ENCODE measurements around the gene PRRC1. TPM values are rescaled to one million over a fixed set of nuclear protein-coding genes. Genes with fewer than 3 reads are reported as not detected.
"Not testable (repeated sequence)": the region's sequence is repeated elsewhere in the genome, so short reads cannot be mapped to it uniquely, and the experiment has no call there.

The PRRC1 gene
- total and polyA plus RNA-seq, 9 donors = 38.2 to 65.8 (median 52.8) TPM

DNA sequence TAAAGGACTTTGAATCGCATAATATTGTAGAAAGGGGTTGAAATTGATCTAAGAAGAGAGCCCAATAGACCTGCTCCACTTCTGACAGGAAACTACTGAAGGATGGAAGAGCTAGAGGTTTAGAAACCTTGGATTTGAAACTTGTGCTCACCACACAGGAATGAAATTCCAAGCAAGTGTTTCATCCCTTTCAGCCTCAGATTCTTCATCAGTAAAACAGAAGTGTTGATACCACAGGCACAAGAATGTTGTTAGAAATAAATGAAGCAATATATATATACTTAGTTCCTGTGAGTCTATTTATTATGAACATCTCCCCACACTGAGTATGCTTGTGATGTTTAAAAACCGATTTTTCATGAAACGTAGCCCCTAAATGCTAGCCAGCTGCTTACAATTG is 43.8 kb downstream of the PRRC1 start:
- DNase-seq = no peak
- H3K4me1 ChIP-seq (ENCODE audit: control insufficient read depth, insufficient read depth, low read length) = peaks cover 6% of the 10 kb centered on the region
- H3K27me3 ChIP-seq (ENCODE audit: control insufficient read depth, insufficient read depth, low read length) = no peaks in the 10 kb centered on the region
- no peak overlapping the region for H3K27ac ChIP-seq (ENCODE audit: low read length)
- no peaks in the 10 kb centered on the region for H3K36me3 ChIP-seq (ENCODE audit: control insufficient read depth, insufficient read depth, low read length)
- no CpG with 5 or more reads among the region's 3 CpGs for WGBS (ENCODE audit: insufficient coverage)
- H3K4me3 ChIP-seq (ENCODE audit: low read length) = no peak overlapping the region
- H3K9me3 ChIP-seq (replicated peaks; ENCODE audit: control insufficient read depth, low read depth, low read length) = no peaks in the 10 kb centered on the region

DNA sequence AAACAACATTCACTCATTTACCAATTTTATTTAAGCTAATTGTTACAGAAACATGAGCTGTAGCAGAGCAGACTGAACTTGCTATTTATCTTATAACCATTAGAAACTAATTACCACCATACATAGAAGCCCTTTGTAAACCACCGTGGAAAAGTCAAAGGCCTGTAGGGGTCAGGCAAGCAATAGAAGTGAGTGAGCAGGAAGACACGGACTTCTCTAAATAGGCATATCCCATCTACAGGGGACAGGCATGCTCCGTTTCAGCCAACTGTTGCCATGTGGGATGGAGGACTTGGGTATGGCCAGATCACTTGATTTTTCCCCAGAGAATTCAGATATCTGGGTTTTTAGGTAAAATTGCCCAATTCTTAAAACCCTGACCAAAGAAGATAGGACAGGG is 44.8 kb downstream of the PRRC1 start:
- no CpG with 5 or more reads among the region's 3 CpGs for WGBS (ENCODE audit: insufficient coverage)
- Histone ChIP-seq H3K9me3 (replicated peaks; ENCODE audit: control insufficient read depth, low read depth, low read length) (no peaks in the 10 kb centered on the region), H3K4me3 (ENCODE audit: low read length) (no peak overlapping the region)

DNA sequence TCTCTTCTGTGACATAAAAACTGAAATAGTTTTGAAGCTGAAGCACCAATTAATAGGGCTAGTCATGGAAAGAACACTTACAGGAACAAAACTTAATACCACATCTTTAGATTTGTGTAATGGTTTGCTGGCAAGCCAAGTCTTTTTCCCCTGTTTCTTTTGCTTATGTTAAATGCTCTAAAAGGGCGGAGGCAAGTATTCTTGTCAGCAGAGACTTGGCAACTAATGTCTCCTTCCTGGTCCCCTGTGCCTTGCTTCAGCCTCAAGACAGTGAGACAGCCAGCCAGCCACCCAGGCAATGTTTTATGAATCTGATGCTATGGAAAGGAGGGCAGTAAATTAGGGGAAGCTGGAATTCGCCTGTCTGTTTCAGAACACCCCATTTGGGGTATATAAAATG is 45.7 kb downstream of the PRRC1 start:
- H3K36me3 ChIP-seq (ENCODE audit: control insufficient read depth, insufficient read depth, low read length) = no peaks in the 10 kb centered on the region
- WGBS (ENCODE audit: insufficient coverage) = 13% methylated on average over 1 of the region's 2 CpGs
- no peaks in the 10 kb centered on the region for H3K27me3 ChIP-seq (ENCODE audit: control insufficient read depth, insufficient read depth, low read length)
- no peaks in the 10 kb centered on the region for H3K9me3 ChIP-seq (replicated peaks; ENCODE audit: control insufficient read depth, low read depth, low read length)
- DNase-seq = peak; percentile 89
- peak overlapping the region; percentile 37 for H3K27ac ChIP-seq (ENCODE audit: low read length)
- peaks cover 6% of the 10 kb centered on the region for H3K4me1 ChIP-seq (ENCODE audit: control insufficient read depth, insufficient read depth, low read length)
- no peak overlapping the region for H3K4me3 ChIP-seq (ENCODE audit: low read length)

More for the DNA sequence above, 44.8 kb downstream of the PRRC1 start:
- peak; percentile 52 for DNase-seq
- H3K27ac ChIP-seq (ENCODE audit: low read length) = no peak overlapping the region
- no peaks in the 10 kb centered on the region for H3K36me3 ChIP-seq (ENCODE audit: control insufficient read depth, insufficient read depth, low read length)
- H3K4me1 ChIP-seq (ENCODE audit: control insufficient read depth, insufficient read depth, low read length) = peaks cover 6% of the 10 kb centered on the region
- H3K27me3 ChIP-seq (ENCODE audit: control insufficient read depth, insufficient read depth, low read length) = no peaks in the 10 kb centered on the region

DNA sequence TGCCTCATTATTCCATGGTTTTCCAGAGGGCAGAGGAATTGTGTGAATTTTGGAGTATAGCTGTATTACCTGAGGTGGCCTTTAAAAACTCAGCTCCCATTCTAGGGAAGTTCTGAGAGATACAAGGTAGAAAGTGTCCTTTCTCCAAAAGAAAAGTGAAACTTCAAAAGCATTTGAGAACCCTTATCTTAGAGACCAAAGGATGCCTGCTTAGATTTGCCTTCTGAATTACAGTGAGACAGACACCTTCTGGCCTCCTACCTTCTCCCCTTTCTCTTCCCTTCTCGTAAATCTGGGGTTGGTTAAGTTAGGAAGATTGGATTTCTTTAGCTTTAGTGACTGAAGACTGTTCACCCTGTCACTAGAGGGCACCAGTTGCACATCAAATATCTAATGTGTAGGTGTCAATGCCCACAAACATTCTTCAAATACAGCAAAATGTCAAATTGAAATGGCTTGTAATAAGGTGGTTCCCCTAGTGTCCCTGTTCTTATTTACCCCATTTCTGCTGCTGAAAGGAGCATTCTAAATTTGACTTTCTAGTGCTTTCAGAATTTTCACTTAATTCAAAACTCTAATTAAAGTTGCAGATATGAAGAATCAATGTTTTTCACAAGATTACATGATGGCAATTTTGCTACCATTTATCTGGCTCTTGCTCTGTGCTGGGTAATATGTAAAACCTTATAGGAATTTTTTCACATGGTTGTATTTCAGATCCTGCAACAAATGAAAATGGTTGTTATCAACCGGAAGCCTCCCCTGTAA is 46.7 kb downstream of the PRRC1 start:
- peak; percentile 68 for DNase-seq
- Histone ChIP-seq H3K9me3 (replicated peaks; ENCODE audit: control insufficient read depth, low read depth, low read length) (no peaks in the 10 kb centered on the region), H3K4me3 (ENCODE audit: low read length) (no peak overlapping the region), H3K36me3 (ENCODE audit: control insufficient read depth, insufficient read depth, low read length) (no peaks in the 10 kb centered on the region), H3K27ac (ENCODE audit: low read length) (no peak overlapping the region), H3K4me1 (ENCODE audit: control insufficient read depth, insufficient read depth, low read length) (peaks cover 6% of the 10 kb centered on the region), H3K27me3 (ENCODE audit: control insufficient read depth, insufficient read depth, low read length) (no peaks in the 10 kb centered on the region)
- WGBS (ENCODE audit: insufficient coverage) = no CpG with 5 or more reads among the region's 2 CpGs

DNA sequence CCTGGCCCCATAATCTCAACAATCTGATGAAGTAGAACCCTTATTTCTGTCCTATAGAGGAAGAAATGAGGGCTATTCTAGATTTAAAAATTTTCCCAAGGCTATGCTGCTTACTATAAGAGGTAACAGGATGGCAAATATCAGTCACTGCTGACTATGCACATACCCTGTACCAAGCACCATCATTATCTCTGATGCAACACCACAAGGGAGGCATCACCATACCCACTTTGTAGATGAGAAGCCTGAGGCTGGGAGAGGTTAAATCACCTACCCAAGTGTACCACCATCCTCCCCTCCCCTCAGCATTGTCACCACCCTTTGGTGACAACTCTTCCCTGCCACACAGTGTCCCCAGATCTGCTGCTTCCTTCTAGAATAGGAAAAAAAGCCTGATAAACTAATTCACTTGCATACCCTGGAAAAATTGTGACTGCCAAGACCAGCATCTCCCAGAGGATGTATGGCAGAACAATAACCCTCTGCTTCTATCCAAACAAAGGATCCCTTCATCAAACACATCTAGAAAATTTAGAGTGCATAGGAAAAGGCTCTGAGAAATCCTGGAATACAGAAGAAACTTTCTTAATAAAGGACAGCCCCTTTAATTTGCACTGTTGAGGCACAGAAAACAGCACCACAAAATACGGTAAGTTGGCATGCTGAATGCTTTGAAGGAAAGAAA is 48.3 kb downstream of the PRRC1 start:
- DNase-seq = no peak
- no peaks in the 10 kb centered on the region for H3K27me3 ChIP-seq (ENCODE audit: control insufficient read depth, insufficient read depth, low read length)
- H3K9me3 ChIP-seq (replicated peaks; ENCODE audit: control insufficient read depth, low read depth, low read length) = no peaks in the 10 kb centered on the region
- no peaks in the 10 kb centered on the region for H3K36me3 ChIP-seq (ENCODE audit: control insufficient read depth, insufficient read depth, low read length)
- 83% methylated on average over 1 of the region's 1 CpG for WGBS (ENCODE audit: insufficient coverage)
- no peak overlapping the region for H3K4me3 ChIP-seq (ENCODE audit: low read length)
- no peak overlapping the region for H3K27ac ChIP-seq (ENCODE audit: low read length)
- peaks cover 6% of the 10 kb centered on the region for H3K4me1 ChIP-seq (ENCODE audit: control insufficient read depth, insufficient read depth, low read length)

DNA sequence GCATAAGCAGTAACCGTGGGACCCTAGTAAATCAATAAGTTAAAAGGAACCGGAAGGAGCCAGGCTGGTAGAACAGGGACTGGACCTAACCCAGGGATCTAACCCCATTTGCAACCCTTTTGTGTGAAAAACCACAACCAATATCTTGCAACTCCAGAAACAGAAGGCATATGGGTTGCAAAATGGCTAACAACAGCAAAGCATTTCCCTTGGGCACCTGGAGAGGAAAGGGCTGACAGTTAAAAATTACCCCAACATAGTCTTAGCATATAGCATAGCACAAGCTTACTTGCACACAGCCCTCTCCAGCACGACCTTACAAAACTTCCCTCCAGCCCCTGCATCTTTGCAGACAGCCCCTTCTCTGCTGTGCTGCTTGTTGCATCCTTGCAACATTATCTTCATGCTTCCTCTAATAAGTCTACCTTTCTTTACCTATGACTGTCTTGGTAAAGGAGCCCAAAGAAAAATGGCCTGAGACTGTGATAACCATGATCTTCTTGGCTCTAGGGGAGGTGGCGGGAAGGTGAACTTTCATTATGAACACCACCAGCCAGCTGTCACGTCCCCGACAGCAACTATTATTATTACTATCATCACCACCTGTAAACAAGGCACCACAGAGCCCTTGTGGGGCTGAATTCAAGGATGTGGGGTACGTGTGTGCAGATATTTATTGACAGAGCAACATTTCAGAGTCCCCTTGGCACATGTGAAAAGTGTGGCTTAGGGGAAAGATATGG is 49.8 kb downstream of the PRRC1 start:
- 0% methylated on average over 1 of the region's 7 CpGs for WGBS (ENCODE audit: insufficient coverage)
- no peaks in the 10 kb centered on the region for H3K36me3 ChIP-seq (ENCODE audit: control insufficient read depth, insufficient read depth, low read length)
- H3K4me1 ChIP-seq (ENCODE audit: control insufficient read depth, insufficient read depth, low read length) = peaks cover 6% of the 10 kb centered on the region
- DNase-seq = no peak
- no peaks in the 10 kb centered on the region for H3K27me3 ChIP-seq (ENCODE audit: control insufficient read depth, insufficient read depth, low read length)
- no peaks in the 10 kb centered on the region for H3K9me3 ChIP-seq (replicated peaks; ENCODE audit: control insufficient read depth, low read depth, low read length)
- no peak overlapping the region for H3K4me3 ChIP-seq (ENCODE audit: low read length)
- H3K27ac ChIP-seq (ENCODE audit: low read length) = no peak overlapping the region

DNA sequence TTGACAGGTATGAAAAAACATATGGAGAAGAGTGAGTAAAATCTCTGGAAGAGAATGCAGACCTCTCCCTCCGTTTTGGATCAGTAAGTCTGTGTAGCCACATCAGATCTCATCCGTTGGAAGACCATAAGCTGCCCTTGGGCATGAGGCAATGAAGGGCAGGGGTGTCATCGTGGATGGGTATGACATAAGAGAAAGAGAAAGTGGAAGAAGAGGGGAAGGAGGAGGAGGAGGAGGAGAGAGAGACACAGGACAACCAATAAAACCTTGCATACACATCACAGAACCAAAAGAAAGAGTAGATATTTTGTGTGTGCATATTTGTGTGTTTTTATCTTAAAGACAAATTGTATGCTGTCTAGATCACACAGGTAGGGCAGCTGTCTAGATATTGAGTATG is 50.7 kb downstream of the PRRC1 start:
- H3K36me3 ChIP-seq (ENCODE audit: control insufficient read depth, insufficient read depth, low read length) = no peaks in the 10 kb centered on the region
- H3K4me1 ChIP-seq (ENCODE audit: control insufficient read depth, insufficient read depth, low read length) = peaks cover 2% of the 10 kb centered on the region
- H3K9me3 ChIP-seq (replicated peaks; ENCODE audit: control insufficient read depth, low read depth, low read length) = peaks cover 1% of the 10 kb centered on the region
- H3K27me3 ChIP-seq (ENCODE audit: control insufficient read depth, insufficient read depth, low read length) = no peaks in the 10 kb centered on the region
- no peak overlapping the region for H3K4me3 ChIP-seq (ENCODE audit: low read length)
- no peak overlapping the region for H3K27ac ChIP-seq (ENCODE audit: low read length)
- WGBS (ENCODE audit: insufficient coverage) = 67% methylated on average over 1 of the region's 3 CpGs
- DNase-seq = no peak

DNA sequence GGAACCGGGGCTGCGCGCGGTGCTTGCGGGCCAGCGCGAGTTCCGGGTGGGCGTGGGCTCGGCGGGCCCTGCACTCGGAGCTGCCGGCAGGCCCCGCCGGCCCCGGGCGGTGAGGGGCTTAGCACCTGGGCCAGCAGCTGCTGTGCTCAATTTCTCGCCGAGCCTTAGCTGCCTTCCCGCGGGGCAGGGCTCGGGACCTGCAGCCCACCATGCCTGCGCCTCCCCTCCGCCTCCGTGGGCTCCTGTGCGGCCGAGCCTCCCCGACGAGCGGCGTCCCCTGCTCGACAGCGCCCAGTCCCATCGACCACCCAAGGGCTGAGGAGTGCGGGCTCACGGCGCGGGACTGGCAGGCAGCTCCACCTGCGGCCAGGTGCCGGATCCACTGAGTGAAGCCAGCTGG is 52.0 kb downstream of the PRRC1 start:
- H3K27ac ChIP-seq (ENCODE audit: low read length); DNase-seq; H3K4me3 ChIP-seq (ENCODE audit: low read length); H3K9me3 ChIP-seq (replicated peaks; ENCODE audit: control insufficient read depth, low read depth, low read length); H3K27me3 ChIP-seq (ENCODE audit: control insufficient read depth, insufficient read depth, low read length); H3K36me3 ChIP-seq (ENCODE audit: control insufficient read depth, insufficient read depth, low read length); H3K4me1 ChIP-seq (ENCODE audit: control insufficient read depth, insufficient read depth, low read length): not testable (repeated sequence)
- 58% methylated on average over 36 of the region's 40 CpGs for WGBS (ENCODE audit: insufficient coverage)

DNA sequence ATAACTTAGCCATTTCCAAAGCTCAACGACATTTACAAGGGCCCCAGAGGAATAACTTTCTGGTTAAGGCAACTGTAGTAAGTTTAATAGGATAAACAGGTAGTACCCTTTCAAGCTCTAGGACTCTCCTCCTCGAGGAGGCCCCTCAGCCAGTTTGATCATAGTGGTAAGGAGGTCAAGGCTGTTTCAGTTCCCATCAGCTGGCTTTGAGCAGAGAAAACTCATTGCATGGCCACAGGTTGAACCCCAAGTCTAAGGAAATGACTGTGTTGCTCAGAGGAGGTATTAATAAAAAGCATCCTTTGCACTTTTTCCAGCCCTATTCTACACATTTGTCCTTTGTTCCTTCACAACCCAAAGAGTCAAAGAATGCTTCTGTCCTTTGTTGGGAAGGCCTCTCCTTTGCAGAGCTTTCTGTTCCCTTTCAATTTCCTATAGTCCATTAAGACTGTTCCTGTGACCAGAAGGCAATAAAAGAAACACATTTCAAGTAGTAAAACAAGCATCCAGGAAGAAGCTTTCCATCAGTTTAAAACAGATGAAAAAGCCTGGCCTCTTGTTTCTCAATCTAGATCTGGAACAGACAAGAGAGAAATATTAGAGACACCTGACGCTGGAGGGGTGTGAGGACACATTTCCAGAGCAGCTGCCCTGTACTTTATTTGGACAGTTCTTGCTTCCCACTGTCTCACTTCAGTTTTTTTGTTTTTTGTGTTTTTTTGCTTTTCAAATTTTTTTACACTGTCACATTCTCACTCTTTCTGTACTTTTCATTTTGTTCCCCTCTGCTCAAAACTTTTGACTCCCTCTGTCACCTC is 54.1 kb downstream of the PRRC1 start:
- H3K4me1 ChIP-seq (ENCODE audit: control insufficient read depth, insufficient read depth, low read length) = no peaks in the 10 kb centered on the region
- WGBS (ENCODE audit: insufficient coverage) = no CpG with 5 or more reads among the region's 3 CpGs

More for the DNA sequence above, 54.1 kb downstream of the PRRC1 start:
- Histone ChIP-seq H3K36me3 (ENCODE audit: control insufficient read depth, insufficient read depth, low read length) (no peaks in the 10 kb centered on the region), H3K4me3 (ENCODE audit: low read length) (no peak overlapping the region), H3K27me3 (ENCODE audit: control insufficient read depth, insufficient read depth, low read length) (no peaks in the 10 kb centered on the region), H3K27ac (ENCODE audit: low read length) (no peak overlapping the region), H3K9me3 (replicated peaks; ENCODE audit: control insufficient read depth, low read depth, low read length) (peaks cover 7% of the 10 kb centered on the region)
- DNase-seq = no peak

Data from muscle of leg (tissue), 11 donors.